HG03159 (cell line): Measurements from ENCODE around the gene OR52B6.
"Not testable (repeated sequence)": the region's sequence is repeated elsewhere in the genome, so short reads cannot be mapped to it uniquely, and the experiment has no call there.

Experiments
- ATAC-seq: cut with Tn5 transposase; IDR thresholded peaks from one replicate; pipeline ENCODE4 v1.9.1; 2021; ENCODE audit warnings: mild to moderate bottlenecking, moderate library complexity; ENCODE audit not compliant: unreplicated experiment

OR52B6 gene

GRCh38 chr11:5593146-5593545 lies 12.5 kb downstream of the OR52B6 start:
- ATAC-seq = no peak

GRCh38 chr11:5596607-5597201 lies 16.0 kb downstream of the OR52B6 start, which contains the start of gene TRIM6:
Gene TRIM6 (plus strand): TSS chr11:5596637. CDS start chr11:5596898, 261 bp downstream.
- peak; percentile 51 for ATAC-seq

GRCh38 chr11:5597953-5598352 lies 17.3 kb downstream of the OR52B6 start:
- no peak for ATAC-seq

GRCh38 chr11:5600374-5600851 lies 19.7 kb downstream of the OR52B6 start:
- peak; percentile 86 for ATAC-seq

GRCh38 chr11:5602791-5603190 lies 22.1 kb downstream of the OR52B6 start:
- ATAC-seq = not testable (repeated sequence)

- no peak for ATAC-seq
Measured at GRCh38 chr11:5603326-5603725, 22.6 kb downstream of the OR52B6 start.

- no peak for ATAC-seq
Measured at GRCh38 chr11:5604896-5605295, 24.2 kb downstream of the OR52B6 start.

GRCh38 chr11:5605849-5606248 lies 25.2 kb downstream of the OR52B6 start:
- ATAC-seq = no peak

- no peak for ATAC-seq
Measured at GRCh38 chr11:5608808-5609207, 28.1 kb downstream of the OR52B6 start.

- ATAC-seq = no peak
Measured at GRCh38 chr11:5610446-5610845, 29.8 kb downstream of the OR52B6 start.

GRCh38 chr11:5611627-5612026 lies 30.9 kb downstream of the OR52B6 start:
- no peak for ATAC-seq

- no peak for ATAC-seq
Measured at GRCh38 chr11:5618807-5619206, 38.1 kb downstream of the OR52B6 start.

- no peak for ATAC-seq
Measured at GRCh38 chr11:5620651-5621521, 40.2 kb downstream of the OR52B6 start.

GRCh38 chr11:5621580-5621979 lies 40.9 kb downstream of the OR52B6 start:
- no peak for ATAC-seq

GRCh38 chr11:5622802-5623201 lies 42.1 kb downstream of the OR52B6 start:
- no peak for ATAC-seq

GRCh38 chr11:5624489-5625279 lies 44.0 kb downstream of the OR52B6 start, which contains the start of gene TRIM34:
Gene TRIM34 (plus strand): TSS chr11:5625001. CDS start chr11:5632332, 7,331 bp downstream.
- ATAC-seq = peak; percentile 98

- peak; percentile 11 for ATAC-seq
Measured at GRCh38 chr11:5625281-5625680, 44.6 kb downstream of the OR52B6 start.

- ATAC-seq = no peak
Measured at GRCh38 chr11:5626196-5626595, 45.5 kb downstream of the OR52B6 start.

GRCh38 chr11:5631417-5631816 lies 50.7 kb downstream of the OR52B6 start:
- peak; percentile 11 for ATAC-seq
